ENCODE results near the gene SUMO4.

DNA sequence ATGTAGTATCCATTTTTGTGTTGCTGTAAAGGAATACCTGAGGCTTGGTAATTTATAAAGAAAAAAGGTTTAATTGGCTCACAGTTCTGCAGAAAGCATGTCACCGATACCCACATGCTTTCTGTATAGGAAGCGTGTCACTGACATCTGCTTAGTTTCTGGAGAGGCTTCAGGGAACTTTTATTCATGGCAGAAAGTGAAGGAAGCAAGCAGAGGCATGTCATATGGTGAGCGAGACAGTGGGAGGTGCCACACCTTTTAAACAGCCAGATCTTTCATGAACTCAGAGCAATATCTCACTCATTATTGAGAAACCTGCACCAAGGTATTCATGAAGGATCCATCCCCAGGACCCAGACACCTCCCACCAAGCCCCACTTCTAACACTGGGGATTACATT, 3.5 kb downstream of the SUMO4 start:
- TF ChIP-seq POLR2A (IDR thresholded peaks at IDR 0.05), result no peak
- no peak for TF ChIP-seq CTCF (IDR thresholded peaks at IDR 0.05)
- no peak for TF ChIP-seq POLR2AphosphoS5 (IDR thresholded peaks at IDR 0.05; ENCODE audit: insufficient read depth in 1 of 2, low read depth in 1 of 2)
